Non-pigmented ciliary epithelial cell (primary cell): ENCODE measurements around the gene TICRR.

ENCODE experiments used
- DNase-seq: peaks from one replicate; pipeline ENCODE4 v3.0.0-alpha.2; 2010; ENCODE audit warnings: low read depth

Gene TICRR

DNA sequence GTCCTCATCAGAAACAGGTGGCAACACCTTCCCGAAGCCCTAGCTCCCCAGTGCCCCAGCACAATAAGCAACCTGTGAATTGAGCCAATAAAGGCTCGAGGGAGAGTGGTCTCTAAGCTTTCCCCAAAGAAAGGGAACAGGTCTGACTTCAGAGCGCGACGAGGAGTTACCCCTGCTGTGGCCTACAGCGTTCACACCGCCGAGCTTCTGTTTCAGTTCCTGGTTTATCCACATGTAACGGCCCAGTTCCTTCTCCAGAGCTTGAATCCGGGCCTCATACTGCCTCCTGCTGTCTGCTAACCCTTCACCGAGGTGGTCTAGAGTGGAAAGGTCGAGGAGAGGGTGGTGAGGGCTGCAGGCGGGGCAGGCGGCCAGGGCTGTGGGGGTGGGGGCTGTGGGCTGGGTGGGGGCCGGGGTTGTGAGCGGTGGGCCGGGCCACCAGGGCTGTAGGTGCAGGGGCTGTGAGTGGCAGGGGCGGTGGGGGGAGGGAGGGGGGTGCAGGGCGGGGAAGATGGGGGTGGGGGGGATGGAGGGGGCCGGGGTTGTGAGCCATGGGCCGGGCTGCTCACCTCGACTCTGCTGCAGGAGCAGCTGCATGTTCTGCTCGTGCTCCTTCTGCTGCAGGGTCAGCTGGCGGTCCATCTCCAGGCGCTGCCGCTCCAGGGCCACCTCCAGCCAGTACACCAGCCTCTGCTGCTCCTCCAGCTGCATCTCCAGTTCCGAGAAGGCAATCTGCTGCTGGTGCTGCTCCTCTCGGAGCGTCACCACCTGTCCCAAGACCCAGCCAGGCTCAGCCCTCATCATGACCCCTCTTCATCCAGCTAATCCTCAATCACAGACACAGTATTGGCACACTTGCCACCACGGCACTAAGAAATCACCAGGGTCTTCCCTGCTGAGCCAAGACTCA, 53.8 kb downstream of the TICRR start:
- no peak for DNase-seq

DNA sequence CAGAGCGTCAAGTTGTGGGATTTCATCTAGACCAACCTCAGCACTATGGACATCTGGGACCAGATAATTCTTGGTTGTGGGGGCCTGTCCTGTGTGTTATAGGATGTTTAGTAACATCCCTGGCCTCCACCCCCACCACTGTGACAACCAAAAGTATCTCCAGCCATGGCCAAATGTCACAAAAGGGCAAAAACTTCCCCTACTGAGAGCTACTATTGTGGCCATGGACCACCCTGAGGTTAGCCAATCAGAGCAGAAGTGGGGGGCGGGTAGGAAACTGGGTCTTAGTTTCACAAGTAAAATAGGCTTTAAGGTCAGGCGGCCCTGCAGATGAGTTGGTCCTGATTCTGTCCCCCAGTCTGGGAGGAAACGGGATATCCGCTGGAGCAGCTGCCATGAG, 54.6 kb downstream of the TICRR start:
- no peak for DNase-seq

DNA sequence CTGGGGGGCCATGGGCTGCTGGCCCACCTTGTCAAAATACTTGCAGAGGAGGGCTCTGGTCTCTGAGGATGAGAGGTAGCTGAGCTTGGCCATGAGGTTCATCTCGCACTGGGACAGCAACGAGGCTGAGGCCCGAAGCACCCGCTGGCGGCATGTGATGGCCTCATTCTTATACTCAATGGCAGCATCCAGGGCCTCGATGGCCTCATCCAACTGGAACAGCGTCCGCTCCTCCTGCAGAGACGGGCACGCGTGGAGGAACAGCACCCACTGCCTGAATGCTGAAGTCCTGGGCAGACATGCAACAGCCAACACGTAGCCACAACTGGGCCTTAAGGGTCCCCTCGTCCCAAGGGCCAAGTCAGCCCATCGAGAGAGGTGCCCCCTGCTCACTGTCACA, 55.0 kb downstream of the TICRR start:
- no peak for DNase-seq

DNA sequence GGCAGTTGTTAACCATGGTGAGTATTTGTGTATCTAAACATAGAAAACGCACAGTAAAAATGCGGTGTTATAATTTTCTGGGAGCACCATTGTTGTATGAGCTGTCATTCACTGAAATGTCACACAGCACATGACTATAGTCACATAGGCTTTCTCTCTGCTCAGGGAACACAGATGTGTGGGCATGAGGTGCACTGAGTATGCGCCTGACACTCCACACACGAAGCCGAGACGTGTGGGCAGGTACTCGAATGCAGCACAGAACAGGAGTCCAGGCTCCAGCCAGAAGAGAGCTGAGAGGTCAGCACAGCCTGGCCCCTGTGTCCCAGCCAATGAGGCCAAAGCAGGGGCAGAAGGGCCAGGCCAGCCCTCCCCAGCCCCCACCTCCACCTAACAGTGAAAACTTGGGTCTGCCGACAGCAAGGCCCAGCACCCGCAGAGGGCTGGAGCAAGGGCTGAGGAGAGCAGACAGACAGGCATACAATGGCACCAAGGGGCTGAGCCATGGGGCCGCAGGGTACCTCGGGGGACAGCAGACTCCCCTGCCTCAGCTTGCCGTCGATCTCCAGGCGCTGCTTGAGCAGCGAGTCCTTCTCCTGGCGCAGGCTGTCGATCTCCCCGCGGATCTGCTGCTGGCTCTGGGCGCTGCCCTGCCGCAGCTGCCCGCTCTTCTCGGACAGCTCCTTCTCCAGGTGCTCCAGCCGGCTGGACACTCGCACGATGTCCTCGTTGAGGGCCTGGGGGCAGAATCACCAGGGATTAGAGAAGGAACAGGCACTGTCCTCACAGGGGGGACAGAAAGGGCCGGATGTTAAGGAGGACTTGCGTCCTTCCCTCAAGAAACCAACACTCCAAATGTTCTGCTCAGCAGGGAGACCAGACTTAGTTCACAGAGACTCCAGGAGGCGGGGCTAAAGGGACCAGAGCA, 56.0 kb downstream of the TICRR start:
- DNase-seq, result no peak

DNA sequence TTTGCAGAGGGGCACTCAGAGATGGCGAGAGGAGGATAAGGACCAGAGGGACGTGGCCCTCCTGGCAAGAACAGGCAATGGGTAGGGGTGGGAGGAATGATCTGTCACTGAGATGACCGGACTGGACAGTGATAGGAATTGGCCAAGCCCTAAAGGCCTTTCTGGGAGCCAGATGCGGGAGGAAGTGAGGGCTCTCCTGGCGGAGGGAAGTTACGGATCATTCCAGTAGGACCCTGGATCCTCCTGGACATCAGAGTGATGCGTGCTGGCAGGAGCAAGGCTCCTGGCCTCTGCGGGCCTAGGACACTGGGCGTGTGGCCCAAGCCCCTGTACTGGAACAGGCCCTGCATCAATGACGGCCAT, 56.6 kb downstream of the TICRR start:
- no peak for DNase-seq

DNA sequence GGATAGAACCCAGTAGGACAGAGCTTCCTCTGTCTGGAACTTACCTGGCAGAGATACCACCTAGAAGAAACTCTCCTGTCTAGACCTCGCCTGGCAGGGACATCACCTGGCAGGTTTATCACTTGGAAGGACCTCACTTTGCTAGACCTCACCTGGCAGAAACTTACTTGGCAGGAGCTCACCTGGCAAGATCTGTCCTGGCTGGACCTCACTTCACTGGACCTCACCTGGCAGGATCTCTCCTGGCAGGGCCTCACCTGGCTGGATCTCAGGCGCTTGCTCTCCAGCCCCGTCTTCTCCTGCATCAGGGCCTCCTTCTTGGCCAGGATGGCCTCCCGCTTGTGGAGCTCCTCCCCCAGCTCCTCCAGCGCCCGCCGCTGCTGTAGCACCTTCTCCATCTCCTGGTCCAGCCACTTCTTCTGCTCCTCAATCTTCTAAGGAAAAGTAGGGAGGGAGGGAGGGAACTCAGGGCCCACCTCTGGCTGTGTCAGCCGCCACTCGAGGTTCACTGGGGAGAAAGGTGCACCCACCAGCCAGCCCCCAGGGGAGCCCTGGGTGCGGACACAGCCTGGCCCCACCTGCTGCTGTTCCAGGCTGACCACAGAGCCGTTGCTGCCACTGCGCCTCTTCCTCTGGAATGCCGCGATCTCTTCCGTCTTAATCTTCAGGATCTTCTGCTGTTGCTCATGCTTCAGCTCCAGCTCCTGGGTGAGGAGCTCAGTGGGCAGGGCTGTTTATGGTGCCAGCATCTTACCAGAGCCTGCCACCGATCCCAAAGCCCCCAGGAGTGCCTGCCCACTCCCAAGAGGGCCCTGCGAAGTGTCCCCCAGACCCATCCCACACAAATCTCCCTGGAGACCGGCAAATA, 57.5 kb downstream of the TICRR start:
- no peak for DNase-seq

DNA sequence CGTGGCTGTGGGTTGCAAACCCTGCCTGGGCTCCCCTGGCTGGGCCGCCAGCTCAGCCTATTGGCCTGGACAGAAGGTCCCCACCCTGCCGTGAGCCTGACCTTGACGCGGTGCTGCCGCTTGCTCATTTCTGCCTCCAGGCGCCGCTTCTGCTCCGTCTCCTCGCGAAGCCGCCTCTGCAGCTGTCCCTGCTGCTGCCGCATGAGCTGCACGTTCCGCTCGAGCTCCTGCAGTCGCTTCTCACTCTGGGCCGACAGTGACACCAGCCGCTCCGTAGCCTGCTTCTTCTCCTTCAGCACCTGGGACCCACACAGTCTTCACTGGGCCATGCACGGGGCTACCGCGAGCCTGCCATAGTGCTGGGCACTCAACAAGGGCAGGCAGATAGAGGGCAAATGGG, 58.3 kb downstream of the TICRR start:
- DNase-seq, result no peak

DNA sequence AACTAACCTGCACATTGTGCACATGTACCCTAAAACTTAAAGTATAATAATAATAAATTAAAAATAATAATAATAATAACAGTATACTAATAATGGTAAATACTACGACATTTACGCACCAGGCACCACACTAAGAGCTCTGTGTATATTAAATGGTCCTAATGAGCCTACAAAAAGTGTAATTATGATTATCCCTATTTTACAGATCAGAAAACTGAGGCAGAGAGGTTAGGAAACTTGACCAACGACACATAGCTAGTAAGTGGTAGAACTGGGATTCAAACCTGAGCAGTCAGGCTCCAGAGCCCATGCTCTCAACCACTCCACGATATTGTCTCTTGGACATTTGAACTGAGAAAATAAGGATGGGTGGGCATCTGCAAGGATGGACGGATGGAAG, 65.0 kb downstream of the TICRR start:
- no peak for DNase-seq

DNA sequence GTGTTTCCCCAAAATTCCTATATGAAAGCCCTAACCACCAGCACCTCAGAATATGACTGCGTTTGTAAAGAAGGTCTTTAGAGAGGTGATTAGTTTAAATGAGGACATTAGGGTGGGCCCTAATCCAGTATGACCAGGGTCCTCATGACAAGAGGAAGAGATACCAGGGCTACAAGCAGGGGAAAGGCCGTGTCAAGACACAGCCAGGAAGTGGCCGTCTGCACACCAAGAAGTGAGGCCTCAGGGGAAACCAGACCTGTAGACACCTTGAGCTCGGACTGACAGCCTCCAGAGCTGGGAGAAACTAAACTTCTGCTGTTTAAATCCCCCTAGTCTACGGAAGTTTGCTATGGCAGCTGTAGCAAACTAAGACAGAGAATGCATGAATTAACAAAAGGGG, 65.8 kb downstream of the TICRR start:
- DNase-seq, result no peak

DNA sequence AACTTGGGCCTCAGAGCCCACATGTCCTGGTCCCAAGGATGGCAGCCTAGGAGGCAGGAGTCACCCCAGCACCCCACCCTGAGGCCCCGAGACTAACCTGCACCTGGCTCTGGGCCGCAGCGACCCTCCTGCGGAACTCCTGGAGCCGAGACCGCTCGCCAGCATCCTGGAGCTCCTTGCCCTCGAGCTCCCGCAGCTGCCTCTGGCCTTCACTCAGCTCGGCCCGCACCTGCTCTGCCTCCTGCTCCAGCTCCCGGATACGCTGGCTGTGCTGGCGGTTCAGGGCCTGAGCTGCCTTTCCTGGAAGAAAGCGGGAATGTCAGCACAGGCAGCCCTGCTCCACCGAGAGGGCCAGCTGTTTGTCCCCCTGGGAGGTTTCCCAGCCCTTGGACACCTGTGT, 66.8 kb downstream of the TICRR start:
- DNase-seq, result no peak

DNA sequence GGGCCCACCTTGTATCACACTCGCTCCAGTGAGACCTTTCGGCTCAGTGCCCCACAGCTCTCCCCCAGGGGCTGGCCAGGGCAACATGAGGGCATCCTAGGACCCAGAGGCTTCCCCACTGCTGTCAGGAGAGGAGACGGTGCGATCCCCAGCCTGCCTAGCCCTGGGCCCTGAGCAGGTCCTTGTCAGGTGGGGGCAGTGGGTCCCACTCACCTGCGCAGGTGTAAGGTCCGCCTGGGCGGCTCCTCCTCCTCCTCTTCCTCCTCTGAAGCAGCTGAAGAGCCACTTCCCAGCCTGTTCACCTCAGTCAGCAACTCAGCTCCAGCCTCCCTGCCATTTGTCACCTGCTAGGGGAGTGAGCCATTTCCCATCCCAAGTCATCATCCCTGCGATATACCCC, 70.4 kb downstream of the TICRR start:
- DNase-seq, result no peak

DNA sequence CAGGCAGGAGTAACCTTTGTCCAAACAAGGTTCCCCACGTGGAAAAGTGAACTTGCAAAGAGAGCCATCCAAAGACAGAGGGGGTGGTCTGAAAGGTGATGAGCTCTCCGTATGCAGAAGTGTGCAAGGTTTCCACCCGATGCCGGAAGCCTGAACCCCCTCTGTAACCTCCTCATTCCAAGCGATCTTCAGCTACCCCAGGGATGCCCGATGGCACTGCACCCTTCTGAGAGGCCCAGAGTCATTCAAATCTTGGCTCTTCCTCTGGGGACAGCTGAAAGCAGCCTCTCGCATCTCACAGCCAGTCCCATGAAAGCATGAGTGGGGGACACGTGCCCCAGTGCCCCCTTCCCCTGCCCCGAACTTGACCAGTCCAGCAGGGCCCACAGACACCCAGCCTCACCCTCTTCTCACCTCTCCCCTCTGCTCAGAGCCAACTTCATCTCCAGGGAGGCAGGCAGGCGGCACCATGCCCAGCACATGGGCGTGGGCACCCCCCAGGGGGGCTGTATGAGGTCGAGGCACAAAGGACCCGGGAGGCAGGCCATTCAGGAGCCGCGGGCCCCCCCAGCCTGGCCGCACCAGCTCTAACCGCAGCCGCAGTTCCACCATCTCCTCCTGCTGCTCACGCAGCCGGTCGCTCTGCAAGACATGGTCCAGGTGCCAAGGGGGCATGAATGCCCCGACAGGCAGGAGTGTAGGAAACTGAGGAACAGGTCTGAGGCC, 71.3 kb downstream of the TICRR start:
- no peak for DNase-seq

DNA sequence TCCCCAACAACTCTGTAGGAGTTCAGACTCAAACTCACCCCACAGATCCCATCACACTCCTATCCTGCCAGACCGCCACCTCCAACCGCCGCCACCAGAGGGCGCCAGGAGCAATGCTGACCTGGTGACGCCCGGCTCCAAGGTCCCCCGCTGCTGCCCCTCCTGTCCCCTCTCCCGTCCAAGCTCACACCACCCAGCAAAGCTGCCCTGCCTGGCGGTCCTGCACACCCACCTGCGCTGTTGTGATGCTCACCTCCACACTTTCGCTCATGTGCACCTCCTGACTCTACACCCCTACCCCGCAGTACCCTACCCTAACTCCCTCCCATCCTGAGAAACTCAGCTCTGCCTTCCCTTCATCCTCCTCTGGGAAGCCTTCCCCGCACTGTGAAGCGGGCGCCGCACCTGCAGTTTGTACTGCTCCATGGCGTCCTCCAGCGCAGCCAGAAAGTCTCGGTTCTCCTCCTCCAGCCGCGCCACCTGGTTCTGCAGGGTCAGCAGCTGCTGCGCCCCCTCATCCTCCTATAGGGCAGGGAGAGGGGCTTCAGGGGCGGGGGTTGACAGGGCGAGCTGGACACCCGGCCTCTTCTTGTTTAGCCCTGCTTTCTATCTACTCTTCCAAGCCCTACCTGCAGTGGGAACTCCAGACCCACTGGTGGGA, 72.1 kb downstream of the TICRR start:
- no peak for DNase-seq

DNA sequence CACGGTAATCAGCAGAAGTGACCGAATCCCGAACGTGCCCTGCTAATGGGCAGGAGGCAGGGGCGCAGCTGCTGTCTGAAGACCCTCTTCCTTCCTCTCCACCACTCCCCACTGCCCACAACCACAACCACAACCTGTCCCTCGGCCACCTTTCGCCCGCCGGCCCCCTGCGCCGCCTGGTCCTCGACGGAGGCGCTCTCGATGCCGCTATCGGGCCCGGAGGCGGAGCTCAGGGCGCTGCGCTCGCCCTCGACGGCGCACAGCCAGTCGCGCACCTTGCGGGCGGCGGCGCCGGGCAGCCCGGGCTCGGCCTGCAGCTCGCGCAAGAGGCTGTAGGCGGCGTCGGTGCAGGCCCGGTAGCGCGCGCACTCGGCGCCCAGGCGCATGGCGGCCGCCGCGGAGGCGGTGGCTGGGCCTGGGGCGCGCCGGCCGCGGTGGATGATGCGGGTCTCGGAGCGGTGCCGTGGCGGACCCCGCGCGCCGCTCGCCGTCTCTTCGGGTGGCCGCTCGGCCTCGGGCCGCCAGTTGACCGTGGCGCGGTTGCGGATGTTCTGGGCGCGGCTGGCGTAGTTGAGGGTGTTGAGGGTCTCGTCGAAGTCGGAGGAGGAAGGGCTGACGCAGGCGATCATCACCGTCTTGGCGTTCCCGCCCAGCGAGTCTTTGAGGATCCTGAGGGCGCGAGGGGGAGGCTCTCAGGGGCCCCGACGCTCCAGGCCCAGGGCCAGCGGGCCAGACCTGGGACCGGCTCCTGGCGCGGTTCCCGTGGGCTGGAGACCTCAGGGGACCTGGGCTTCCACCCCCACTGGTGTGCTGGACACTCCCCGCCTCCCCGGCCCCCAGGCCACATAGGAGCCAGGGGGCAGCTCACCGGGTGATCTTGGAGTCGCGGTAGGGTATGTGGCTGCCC, 73.1 kb downstream of the TICRR start:
- DNase-seq, result no peak

DNA sequence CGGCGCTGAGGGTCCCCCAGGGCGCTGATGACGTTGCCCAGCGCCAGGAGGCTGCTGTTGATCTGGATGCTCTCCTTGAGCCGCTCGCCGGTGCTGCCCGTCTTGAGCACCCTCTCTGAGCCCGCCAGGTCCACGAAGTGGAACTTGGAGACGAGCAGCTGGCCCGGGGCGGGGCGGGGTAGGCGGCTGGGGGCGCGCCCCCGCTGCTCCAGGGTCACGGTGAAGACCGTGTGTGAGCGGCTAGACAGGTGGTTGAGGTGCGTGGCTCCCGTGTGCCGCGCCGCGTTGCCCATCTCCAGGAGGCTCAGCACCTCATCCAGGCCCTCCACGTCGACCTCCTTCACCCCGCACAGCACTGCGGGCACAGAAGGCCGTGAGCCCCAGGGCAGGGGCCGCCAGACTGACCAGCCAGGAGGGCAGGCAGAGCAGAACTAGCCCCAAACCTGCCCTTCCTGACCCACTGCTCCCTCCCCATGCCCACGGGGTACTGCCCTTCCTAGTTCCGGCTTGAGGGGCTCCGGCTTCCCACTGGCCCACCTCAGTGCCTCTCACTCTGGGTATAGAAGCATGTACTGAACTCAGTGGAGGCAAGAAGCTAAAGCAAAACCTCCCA, 73.8 kb downstream of the TICRR start:
- no peak for DNase-seq

DNA sequence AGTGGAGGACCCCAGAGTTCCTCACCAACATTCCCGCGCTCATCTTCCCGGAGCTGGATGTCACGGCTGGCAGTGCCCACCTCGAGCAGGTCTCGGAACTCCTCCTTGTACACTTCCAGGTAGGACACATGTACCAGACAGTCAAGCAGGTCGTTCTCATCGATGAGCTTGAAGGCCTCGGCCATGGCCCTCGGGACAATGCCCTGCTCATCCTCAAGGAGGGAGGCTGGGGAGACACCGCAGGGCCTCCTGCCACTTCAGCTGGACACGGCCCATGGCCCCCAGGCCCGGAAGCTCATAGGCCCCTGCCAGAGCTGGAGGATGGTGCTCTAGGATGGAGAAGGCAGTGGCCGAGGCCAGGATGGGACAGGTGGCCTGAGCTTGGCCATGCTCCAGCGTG, 74.4 kb downstream of the TICRR start:
- DNase-seq, result no peak

DNA sequence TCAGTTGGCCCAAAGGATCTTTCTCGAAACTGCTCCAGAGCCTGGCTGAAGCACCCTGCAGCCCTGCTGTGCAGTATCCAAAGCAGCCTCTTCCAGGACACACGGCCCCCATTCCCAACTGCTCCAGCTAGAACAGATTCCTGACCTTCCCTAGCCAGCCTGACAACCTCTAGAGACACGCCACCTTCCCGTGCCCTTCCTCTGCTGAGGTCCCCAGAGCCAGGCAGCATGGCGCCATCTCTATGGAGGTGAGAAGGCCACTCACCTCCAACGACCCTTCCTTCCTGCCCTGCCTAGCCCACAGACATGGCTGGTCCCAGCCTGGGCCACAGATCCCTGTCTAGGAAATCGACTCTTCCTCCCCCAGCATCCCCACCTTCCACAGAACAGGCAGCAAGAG, 76.9 kb downstream of the TICRR start:
- no peak for DNase-seq

DNA sequence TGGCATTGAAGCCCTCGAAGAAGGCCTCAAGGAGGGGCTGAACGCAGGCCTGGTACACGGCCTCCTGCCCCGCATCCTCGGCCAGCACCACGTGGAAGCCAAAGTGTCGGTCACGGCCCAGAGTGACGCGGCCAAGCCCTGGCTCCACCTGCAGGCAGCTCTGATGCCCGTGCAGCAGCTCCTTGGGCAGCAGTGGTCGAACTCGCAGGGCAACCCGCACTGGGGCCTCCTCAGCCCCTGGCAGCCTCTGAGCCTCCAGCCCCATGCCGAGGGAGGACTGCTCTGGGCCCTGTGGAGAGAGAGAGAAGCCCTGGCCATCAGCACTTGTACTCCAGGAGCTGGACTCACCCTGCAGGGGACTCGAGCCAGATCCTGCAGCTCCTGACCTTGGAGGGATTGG, 77.4 kb downstream of the TICRR start:
- DNase-seq, result no peak

DNA sequence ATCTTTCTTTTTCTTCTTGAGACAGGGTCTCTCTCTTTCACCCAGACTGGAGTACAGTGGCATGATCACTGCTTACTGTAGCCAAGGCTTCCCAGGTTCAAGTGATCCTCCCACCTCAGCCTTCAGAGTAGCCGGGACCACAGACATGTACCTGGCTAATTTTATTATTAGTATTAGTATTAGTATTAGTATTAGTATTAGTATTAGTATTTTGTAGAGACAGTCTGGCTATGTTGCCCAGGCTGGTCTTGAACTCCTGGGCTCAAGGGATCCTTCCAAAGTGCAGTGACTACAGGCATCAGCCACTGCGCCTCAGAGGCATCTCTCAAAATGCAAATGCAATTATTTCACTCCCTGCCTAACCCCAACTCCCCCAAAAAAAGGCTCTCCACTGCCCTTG, 78.3 kb downstream of the TICRR start:
- DNase-seq, result no peak
